ENCODE data around the gene TRIM14. TPM values are rescaled to one million over a fixed set of nuclear protein-coding genes. Genes with fewer than 3 reads are reported as not detected.

TRIM14 gene
- total and polyA plus RNA-seq, 10 of the 15 experiments (the other 5 are each of a cell fraction or from before 2014, with no cell fraction given) = 8.6 to 53.3 (median 35.7) TPM

- TF ChIP-seq, protein P1, sequence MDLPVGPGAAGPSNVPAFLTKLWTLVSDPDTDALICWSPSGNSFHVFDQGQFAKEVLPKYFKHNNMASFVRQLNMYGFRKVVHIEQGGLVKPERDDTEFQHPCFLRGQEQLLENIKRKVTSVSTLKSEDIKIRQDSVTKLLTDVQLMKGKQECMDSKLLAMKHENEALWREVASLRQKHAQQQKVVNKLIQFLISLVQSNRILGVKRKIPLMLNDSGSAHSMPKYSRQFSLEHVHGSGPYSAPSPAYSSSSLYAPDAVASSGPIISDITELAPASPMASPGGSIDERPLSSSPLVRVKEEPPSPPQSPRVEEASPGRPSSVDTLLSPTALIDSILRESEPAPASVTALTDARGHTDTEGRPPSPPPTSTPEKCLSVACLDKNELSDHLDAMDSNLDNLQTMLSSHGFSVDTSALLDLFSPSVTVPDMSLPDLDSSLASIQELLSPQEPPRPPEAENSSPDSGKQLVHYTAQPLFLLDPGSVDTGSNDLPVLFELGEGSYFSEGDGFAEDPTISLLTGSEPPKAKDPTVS (IDR thresholded peaks at IDR 0.05; ENCODE audit: low read depth, low read length) = no peak
- TF ChIP-seq, protein P2, sequence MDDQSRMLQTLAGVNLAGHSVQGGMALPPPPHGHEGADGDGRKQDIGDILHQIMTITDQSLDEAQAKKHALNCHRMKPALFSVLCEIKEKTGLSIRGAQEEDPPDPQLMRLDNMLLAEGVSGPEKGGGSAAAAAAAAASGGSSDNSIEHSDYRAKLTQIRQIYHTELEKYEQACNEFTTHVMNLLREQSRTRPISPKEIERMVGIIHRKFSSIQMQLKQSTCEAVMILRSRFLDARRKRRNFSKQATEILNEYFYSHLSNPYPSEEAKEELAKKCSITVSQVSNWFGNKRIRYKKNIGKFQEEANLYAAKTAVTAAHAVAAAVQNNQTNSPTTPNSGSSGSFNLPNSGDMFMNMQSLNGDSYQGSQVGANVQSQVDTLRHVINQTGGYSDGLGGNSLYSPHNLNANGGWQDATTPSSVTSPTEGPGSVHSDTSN (IDR thresholded peaks at IDR 0.05; ENCODE audit: insufficient replicate concordance, low read depth, low read length) = no peak
- no peak for TF ChIP-seq EED (IDR thresholded peaks at IDR 0.05; ENCODE audit: low read depth)
- no peak for TF ChIP-seq FOXK2 (IDR thresholded peaks at IDR 0.05)
- TF ChIP-seq TCF12 (IDR thresholded peaks at IDR 0.05; ENCODE audit: low read depth, low read length) = no peak
These were observed 18.6 kb downstream of the TRIM14 start (continued) for GRCh38 chr9:98100456-98100855.

- CTCF ChIA-PET = interaction anchor here (1.2 to 4.0 kb wide), 5 partner anchors 10 to 158 kb away, joined by 3 to 30 read pairs (median 10); partner anchors contain the start of gene TRIM14
- H4K20me1 ChIP-seq (ENCODE audit: control insufficient read depth, insufficient read depth) = no peaks in the 10 kb centered on the region
- H2AFZ ChIP-seq (ENCODE audit: control insufficient read depth, low read depth, low read length) = peak overlapping the region; percentile 28
- no TSS peak for BruUV-seq (replicated peaks)
- DNase-seq (ENCODE audit: low read depth, low spot score) (no peak), FAIRE-seq (no peak), ATAC-seq (no peak)
- TF ChIP-seq RCOR1 (conservative IDR thresholded peaks at IDR 0.05; ENCODE audit: low read depth, low read length) (no peak), SPI1 (IDR thresholded peaks at IDR 0.05; ENCODE audit: borderline replicate concordance, insufficient read depth, low read depth, low read length) (0 out of 2 replicates have a peak, but pooled peaks have one; percentile 20)
- 9% methylated on average over 5 of the region's 5 CpGs for WGBS (ENCODE audit: insufficient coverage, insufficient replicate concordance, low lambda C conversion rate, missing lambda C conversion rate)
- peak overlapping the region; percentile 44; the same call in 1 of the 2 replicates for H3K9ac ChIP-seq (ENCODE audit: control insufficient read depth, insufficient read depth, low read length)
- peaks cover 72% of the 10 kb centered on the region for H3K4me1 ChIP-seq (ENCODE audit: control insufficient read depth, insufficient read depth, low read length)
- in situ Hi-C loops (cut with MboI) = no loop called here
- SMC1A ChIA-PET (ENCODE audit: uncharacterized antibody, unreplicated experiment) = interaction anchor here (0.7 to 6.3 kb wide), 7 partner anchors 10 to 106 kb away, joined by 3 to 72 read pairs (median 4); partner anchors contain the start of gene TRIM14
- peak overlapping the region; percentile 75 for H3K27ac ChIP-seq (ENCODE audit: control insufficient read depth, insufficient read depth)
- H3K9me3 ChIP-seq (replicated peaks; ENCODE audit: control insufficient read depth, insufficient read depth, low read length) = no peaks in the 10 kb centered on the region; the same call in 2 of the 3 replicates
- peaks cover 13 to 15% of the 10 kb centered on the region in 2 experiments for H3K36me3 ChIP-seq (ENCODE audit: control insufficient read depth in 2 of 2, insufficient read depth in 2 of 2, low read length in 1 of 2)
- peak overlapping the region; percentile 76 for H3K4me2 ChIP-seq (ENCODE audit: control insufficient read depth, insufficient read depth)
- no peak overlapping the region for H3K4me3 ChIP-seq
- intact Hi-C loops (cut with micrococcal nuclease; ENCODE audit: unreplicated experiment) = loop anchor here (5.0 kb wide), 1 partner anchor 63 kb away; no protein-coding TSS in a partner anchor
- RAD21 ChIA-PET (ENCODE audit: unreplicated experiment) = interaction anchor here (1.0 to 3.7 kb wide), 3 partner anchors 8 to 19 kb away, joined by 3 to 34 read pairs (median 23); partner anchors contain the start of gene TRIM14
- no peaks in the 10 kb centered on the region for H3K27me3 ChIP-seq (replicated peaks in 1 of 2; ENCODE audit: control insufficient read depth in 2 of 2, insufficient read depth in 2 of 2, low read length in 1 of 2)
- POLR2A ChIA-PET = interaction anchor here (0.6 to 0.7 kb wide), 2 partner anchors 10 to 12 kb away, joined by 3 to 4 read pairs; no protein-coding TSS in a partner anchor
- H3K79me2 ChIP-seq (ENCODE audit: control insufficient read depth, insufficient read depth, low read length) = peaks cover 35% of the 10 kb centered on the region
These were observed 19.1 kb downstream of the TRIM14 start for GRCh38 chr9:98099898-98100297.
